ENCODE measurements around the gene SYCP2L. TPM values are rescaled to one million over a fixed set of nuclear protein-coding genes. Genes with fewer than 3 reads are reported as not detected.
A peak's percentile ranks its signal among the peaks of the same experiment; 100 is the strongest.

The SYCP2L gene
- total and polyA plus RNA-seq, 9 of the 15 experiments (the other 6 are each of a cell fraction or from before 2014, with no cell fraction given): 12.4 to 46.9 (median 22.0) TPM

DNA sequence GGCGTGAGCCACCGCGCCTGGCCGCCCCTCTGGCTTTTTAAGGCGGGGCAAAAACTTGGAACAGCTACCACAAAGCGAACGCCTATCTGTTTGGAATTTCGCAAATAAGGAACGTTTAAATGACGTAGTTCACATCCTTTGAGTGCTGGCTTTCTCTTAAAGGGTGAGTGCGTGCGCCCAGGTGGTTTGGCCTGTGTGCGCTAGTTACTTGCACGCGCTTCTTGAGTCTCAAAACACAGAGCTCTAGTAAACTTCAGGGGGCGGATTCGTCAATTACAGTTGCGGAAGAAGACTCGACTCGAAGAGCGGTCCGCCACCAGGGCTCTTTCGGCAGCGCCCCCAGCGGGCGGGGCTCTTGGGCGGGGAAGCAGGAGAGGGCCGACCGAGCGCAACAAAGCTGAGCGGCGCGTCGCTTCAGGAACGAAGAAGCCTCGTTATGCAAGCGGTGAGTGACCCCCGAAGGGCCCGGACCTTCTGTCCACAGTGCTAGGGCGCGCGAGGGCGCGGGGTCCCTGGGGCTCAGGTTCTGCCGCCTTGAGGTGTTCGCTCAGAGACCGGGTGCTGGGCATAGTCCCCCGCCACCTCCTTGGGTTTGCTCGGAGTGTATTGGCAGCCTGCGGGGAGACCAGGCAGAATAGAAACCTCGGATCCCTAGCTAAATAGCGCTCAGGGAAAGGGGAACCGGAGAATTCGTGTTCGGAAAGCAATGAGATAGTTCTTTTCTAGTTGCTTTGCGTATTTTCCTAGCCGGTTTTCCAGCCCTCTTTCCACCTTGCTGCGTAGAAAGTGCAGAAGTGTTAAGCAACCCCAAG, at the start of gene SYCP2L (continued):
- TF ChIP-seq KLF6 (CRISPR knock-in tag; IDR thresholded peaks at IDR 0.05; ENCODE audit: borderline replicate concordance): no peak
- TF ChIP-seq, protein P1, sequence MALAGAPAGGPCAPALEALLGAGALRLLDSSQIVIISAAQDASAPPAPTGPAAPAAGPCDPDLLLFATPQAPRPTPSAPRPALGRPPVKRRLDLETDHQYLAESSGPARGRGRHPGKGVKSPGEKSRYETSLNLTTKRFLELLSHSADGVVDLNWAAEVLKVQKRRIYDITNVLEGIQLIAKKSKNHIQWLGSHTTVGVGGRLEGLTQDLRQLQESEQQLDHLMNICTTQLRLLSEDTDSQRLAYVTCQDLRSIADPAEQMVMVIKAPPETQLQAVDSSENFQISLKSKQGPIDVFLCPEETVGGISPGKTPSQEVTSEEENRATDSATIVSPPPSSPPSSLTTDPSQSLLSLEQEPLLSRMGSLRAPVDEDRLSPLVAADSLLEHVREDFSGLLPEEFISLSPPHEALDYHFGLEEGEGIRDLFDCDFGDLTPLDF (CRISPR knock-in tag; IDR thresholded peaks at IDR 0.05): no peak
- no peak for TF ChIP-seq ZNF431 (CRISPR knock-in tag; IDR thresholded peaks at IDR 0.05)
- no peak for TF ChIP-seq XRCC5 (IDR thresholded peaks at IDR 0.05; ENCODE audit: low read depth, low read length)
- no peak for TF ChIP-seq CCAR2 (IDR thresholded peaks at IDR 0.05; ENCODE audit: low read depth, low read length)
- peak; percentile 76 for TF ChIP-seq SP1 (CRISPR knock-in tag; IDR thresholded peaks at IDR 0.05)
- peak; percentile 39; the same call in 1 of the 2 replicates for TF ChIP-seq E2F3 (CRISPR knock-in tag; IDR thresholded peaks at IDR 0.05)
- TF ChIP-seq, protein P2, sequence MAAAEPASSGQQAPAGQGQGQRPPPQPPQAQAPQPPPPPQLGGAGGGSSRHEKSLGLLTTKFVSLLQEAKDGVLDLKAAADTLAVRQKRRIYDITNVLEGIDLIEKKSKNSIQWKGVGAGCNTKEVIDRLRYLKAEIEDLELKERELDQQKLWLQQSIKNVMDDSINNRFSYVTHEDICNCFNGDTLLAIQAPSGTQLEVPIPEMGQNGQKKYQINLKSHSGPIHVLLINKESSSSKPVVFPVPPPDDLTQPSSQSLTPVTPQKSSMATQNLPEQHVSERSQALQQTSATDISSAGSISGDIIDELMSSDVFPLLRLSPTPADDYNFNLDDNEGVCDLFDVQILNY (CRISPR knock-in tag; IDR thresholded peaks at IDR 0.05): no peak
- peak; percentile 80 for TF ChIP-seq PRDM10 (IDR thresholded peaks at IDR 0.05; ENCODE audit: partially characterized antibody)
- peak; percentile 94 for TF ChIP-seq CC2D1A (IDR thresholded peaks at IDR 0.05)
- TF ChIP-seq ZNF384 (IDR thresholded peaks at IDR 0.05; ENCODE audit: low read depth, low read length): no peak
- TF ChIP-seq PHF21A (IDR thresholded peaks at IDR 0.05; ENCODE audit: borderline replicate concordance, low read depth): no peak
- no peak for TF ChIP-seq ZNF146 (CRISPR knock-in tag; IDR thresholded peaks at IDR 0.05; ENCODE audit: unreplicated experiment)
- TF ChIP-seq ZBTB11 (CRISPR knock-in tag; IDR thresholded peaks at IDR 0.05): peak in 2 of 3 experiments; percentile 18 to 55; a peak in 2 of 6 replicates
- TF ChIP-seq CREB5 (CRISPR knock-in tag; IDR thresholded peaks at IDR 0.05): no peak
- no peak for TF ChIP-seq BRF1 (IDR thresholded peaks at IDR 0.05; ENCODE audit: borderline replicate concordance, extremely low read depth, insufficient read length)
